ENCODE data around the gene ZBTB8A. TPM values are rescaled to one million over a fixed set of nuclear protein-coding genes. Genes with fewer than 3 reads are reported as not detected.

Gene ZBTB8A
- total and polyA plus RNA-seq, 2 of the 13 experiments (the other 11 are each of a cell fraction or from before 2014, with no cell fraction given): 1.3 to 3.7 TPM

- TF ChIP-seq ZC3H4 (CRISPR knock-in tag; IDR thresholded peaks at IDR 0.05; ENCODE audit: borderline replicate concordance): peak; percentile 45; the same call in 1 of the 2 replicates
- no peak for TF ChIP-seq ZSCAN22 (CRISPR knock-in tag; IDR thresholded peaks at IDR 0.05)
- TF ChIP-seq ZFP90 (CRISPR knock-in tag; IDR thresholded peaks at IDR 0.05; ENCODE audit: borderline replicate concordance): no peak
- no peak for TF ChIP-seq ZBTB1 (CRISPR knock-in tag; IDR thresholded peaks at IDR 0.05; ENCODE audit: borderline replicate concordance)
- TF ChIP-seq, protein P1, sequence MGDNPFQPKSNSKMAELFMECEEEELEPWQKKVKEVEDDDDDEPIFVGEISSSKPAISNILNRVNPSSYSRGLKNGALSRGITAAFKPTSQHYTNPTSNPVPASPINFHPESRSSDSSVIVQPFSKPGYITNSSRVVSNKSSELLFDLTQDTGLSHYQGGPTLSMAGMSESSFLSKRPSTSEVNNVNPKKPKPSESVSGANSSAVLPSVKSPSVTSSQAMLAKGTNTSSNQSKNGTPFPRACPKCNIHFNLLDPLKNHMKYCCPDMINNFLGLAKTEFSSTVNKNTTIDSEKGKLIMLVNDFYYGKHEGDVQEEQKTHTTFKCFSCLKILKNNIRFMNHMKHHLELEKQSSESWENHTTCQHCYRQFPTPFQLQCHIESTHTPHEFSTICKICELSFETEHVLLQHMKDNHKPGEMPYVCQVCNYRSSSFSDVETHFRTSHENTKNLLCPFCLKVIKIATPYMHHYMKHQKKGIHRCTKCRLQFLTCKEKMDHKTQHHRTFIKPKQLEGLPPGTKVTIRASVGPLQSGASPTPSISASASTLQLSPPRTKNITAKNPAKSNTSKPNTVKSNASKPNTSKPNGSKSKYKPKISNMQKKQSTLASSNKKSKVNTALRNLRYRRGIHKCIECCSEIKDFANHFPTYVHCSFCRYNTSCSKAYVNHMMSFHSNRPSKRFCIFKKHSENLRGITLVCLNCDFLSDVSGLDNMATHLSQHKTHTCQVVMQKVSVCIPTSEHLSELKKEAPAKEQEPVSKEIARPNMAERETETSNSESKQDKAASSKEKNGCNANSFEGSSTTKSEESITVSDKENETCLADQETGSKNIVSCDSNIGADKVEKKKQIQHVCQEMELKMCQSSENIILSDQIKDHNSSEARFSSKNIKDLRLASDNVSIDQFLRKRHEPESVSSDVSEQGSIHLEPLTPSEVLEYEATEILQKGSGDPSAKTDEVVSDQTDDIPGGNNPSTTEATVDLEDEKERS (CRISPR knock-in tag; IDR thresholded peaks at IDR 0.05): peak; percentile 19; the same call in 1 of the 2 replicates
- TF ChIP-seq, protein P2, sequence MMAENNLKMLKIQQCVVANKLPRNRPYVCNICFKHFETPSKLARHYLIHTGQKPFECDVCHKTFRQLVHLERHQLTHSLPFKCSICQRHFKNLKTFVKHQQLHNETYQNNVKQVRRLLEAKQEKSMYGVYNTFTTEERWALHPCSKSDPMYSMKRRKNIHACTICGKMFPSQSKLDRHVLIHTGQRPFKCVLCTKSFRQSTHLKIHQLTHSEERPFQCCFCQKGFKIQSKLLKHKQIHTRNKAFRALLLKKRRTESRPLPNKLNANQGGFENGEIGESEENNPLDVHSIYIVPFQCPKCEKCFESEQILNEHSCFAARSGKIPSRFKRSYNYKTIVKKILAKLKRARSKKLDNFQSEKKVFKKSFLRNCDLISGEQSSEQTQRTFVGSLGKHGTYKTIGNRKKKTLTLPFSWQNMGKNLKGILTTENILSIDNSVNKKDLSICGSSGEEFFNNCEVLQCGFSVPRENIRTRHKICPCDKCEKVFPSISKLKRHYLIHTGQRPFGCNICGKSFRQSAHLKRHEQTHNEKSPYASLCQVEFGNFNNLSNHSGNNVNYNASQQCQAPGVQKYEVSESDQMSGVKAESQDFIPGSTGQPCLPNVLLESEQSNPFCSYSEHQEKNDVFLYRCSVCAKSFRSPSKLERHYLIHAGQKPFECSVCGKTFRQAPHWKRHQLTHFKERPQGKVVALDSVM (CRISPR knock-in tag; IDR thresholded peaks at IDR 0.05): no peak
- TF ChIP-seq ZNF781 (CRISPR knock-in tag; IDR thresholded peaks at IDR 0.05; ENCODE audit: borderline replicate concordance, not compliant biosample characterization): no peak
- TF ChIP-seq ZFP82 (CRISPR knock-in tag; IDR thresholded peaks at IDR 0.05; ENCODE audit: borderline replicate concordance): no peak
- no peak for TF ChIP-seq ZNF263 (CRISPR knock-in tag; IDR thresholded peaks at IDR 0.05)
- TF ChIP-seq CREB1 (IDR thresholded peaks at IDR 0.05): no peak
- peak; percentile 87 for TF ChIP-seq CREB1 (CRISPR knock-in tag; IDR thresholded peaks at IDR 0.05)
- 0 out of 2 replicates have a peak, but pooled peaks have one; percentile 7 for TF ChIP-seq ATF7-NPFF (CRISPR knock-in tag; IDR thresholded peaks at IDR 0.05; ENCODE audit: low read depth)
- TF ChIP-seq TEAD3 (CRISPR knock-in tag; optimal IDR thresholded peaks at IDR 0.05; ENCODE audit: borderline replicate concordance): peak; percentile 45
- TF ChIP-seq KAT7 (CRISPR knock-in tag; IDR thresholded peaks at IDR 0.05; ENCODE audit: borderline replicate concordance): no peak; the same call in 1 of the 2 replicates
- TF ChIP-seq ZNF530 (CRISPR knock-in tag; IDR thresholded peaks at IDR 0.05; ENCODE audit: low read depth): no peak
- TF ChIP-seq RFX3 (CRISPR knock-in tag; IDR thresholded peaks at IDR 0.05): no peak
- no peak for TF ChIP-seq ZEB1 (IDR thresholded peaks at IDR 0.05; ENCODE audit: insufficient replicate concordance, low read depth)
- TF ChIP-seq, protein P3, sequence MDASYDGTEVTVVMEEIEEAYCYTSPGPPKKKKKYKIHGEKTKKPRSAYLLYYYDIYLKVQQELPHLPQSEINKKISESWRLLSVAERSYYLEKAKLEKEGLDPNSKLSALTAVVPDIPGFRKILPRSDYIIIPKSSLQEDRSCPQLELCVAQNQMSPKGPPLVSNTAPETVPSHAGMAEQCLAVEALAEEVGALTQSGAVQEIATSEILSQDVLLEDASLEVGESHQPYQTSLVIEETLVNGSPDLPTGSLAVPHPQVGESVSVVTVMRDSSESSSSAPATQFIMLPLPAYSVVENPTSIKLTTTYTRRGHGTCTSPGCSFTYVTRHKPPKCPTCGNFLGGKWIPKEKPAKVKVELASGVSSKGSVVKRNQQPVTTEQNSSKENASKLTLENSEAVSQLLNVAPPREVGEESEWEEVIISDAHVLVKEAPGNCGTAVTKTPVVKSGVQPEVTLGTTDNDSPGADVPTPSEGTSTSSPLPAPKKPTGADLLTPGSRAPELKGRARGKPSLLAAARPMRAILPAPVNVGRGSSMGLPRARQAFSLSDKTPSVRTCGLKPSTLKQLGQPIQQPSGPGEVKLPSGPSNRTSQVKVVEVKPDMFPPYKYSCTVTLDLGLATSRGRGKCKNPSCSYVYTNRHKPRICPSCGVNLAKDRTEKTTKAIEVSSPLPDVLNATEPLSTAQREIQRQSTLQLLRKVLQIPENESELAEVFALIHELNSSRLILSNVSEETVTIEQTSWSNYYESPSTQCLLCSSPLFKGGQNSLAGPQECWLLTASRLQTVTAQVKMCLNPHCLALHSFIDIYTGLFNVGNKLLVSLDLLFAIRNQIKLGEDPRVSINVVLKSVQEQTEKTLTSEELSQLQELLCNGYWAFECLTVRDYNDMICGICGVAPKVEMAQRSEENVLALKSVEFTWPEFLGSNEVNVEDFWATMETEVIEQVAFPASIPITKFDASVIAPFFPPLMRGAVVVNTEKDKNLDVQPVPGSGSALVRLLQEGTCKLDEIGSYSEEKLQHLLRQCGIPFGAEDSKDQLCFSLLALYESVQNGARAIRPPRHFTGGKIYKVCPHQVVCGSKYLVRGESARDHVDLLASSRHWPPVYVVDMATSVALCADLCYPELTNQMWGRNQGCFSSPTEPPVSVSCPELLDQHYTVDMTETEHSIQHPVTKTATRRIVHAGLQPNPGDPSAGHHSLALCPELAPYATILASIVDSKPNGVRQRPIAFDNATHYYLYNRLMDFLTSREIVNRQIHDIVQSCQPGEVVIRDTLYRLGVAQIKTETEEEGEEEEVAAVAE (CRISPR knock-in tag; IDR thresholded peaks at IDR 0.05; ENCODE audit: borderline replicate concordance): peak; percentile 3; the same call in 1 of the 2 replicates
- no peak for TF ChIP-seq ZBTB7B (CRISPR knock-in tag; IDR thresholded peaks at IDR 0.05)
- no peak for TF ChIP-seq XRCC5 (optimal IDR thresholded peaks at IDR 0.05; ENCODE audit: low read length)
- TF ChIP-seq KLF12 (CRISPR knock-in tag; IDR thresholded peaks at IDR 0.05; ENCODE audit: borderline replicate concordance): peak; percentile 7; the same call in 1 of the 2 replicates
- TF ChIP-seq AHR (CRISPR knock-in tag; IDR thresholded peaks at IDR 0.05): no peak
Observed at GRCh38 chr1:32650248-32650751, 111.1 kb downstream of the ZBTB8A start, which contains the start of gene ZBTB8OS (continued).

Data from HepG2 (cell line).